Activated CD8-positive, alpha-beta memory T cell treated with anti-CD3 and anti-CD28 coated beads for 36 hours (primary cell): Measurements from ENCODE around the gene SOX18. TPM values are rescaled to one million over a fixed set of nuclear protein-coding genes. Genes with fewer than 3 reads are reported as not detected.
"Not testable (repeated sequence)": the region's sequence is repeated elsewhere in the genome, so short reads cannot be mapped to it uniquely, and the experiment has no call there.

Source experiments
- CTCF ChIA-PET: fragments of 350-600 bp; sonication (Branson Sonifier 250); formaldehyde crosslinking; loops from one replicate; lab custom pipeline; 2021; ENCODE audit warnings: antibody characterized with exemption; lab: Charles Lee
- POLR2A ChIA-PET: fragments of 350-600 bp; sonication (Branson Sonifier 250); formaldehyde crosslinking; loops from one replicate; lab custom pipeline; 2021; ENCODE audit warnings: antibody characterized with exemption; lab: Charles Lee
- total RNA-seq, 2 experiments: library from RNA; stranded (reverse); gene quantifications; one replicate each; pipeline ENCODE4 v1.2.3, GENCODE V29; 2021

The SOX18 gene
- total RNA-seq, 2 experiments from 2014 or later, result not detected

DNA sequence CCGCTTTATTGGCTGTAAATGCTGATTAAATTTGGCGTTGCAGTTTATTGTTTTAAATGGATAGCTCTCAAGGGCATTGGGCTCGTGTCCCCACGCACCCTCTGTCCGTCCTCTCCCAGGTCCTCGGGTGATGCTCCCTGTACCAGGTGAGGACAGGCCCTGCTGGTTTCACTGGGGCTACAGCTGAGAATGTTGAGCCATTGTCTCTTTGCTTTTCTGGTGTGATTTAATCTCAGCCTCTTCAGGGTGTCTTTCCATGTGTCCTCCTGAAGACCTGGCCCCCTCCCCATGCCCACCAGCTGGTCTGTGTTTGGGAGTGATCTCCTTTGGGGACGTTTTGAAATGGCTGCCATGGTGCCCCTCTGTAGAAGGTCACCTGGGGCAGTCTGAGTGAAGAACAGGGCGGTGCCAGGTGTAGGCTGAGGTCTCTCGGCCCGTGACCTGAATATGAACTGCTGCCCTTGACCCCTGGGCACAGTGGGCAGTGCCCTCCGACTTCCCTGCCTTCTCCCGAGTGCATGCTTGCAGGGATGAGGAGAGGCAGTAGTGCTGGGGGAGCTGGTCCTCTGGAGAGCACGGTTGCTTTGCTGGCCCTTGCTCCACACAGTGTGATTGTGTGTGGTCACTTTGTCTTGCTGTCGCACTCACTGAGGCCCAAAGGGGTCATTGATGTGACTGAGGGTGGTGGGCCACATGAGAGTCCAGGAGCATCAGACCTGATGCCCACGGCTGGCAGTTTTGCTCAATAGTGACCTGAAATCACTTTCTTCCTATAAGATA is 25.9 kb downstream of the SOX18 start:
- ChIA-PET CTCF (no interaction called here), POLR2A (no interaction called here)

DNA sequence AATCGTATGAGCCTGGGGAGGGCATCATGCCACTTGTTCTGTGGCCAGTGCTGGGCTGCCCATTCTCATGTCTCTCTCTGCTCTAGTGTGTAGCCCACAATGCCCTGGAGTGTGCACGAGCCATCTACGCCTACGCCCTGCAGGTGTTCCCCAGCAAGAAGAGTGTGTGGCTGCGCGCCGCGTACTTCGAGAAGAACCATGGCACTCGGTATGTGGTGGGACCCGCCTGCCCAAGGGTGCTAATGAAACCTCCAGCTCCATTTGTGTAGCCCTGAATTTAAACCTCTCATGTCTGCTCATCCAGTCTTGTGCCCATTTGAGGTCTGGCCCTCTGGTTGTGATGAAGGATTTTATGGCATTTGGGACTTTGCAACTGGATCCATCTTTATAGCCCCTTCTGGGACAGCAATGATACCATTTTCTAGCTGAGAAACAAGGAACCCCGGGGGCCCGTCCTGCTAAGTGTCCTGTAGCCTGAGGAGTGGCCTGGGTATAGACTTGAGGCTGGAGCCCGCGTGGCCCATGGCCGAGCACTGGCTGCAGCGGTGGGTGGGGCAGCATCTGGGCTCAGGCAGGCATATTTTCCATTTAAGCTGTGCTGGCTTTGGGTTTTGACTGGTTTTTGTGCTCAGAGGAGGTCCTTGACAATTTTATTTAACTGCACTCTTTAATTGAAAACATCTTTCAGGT is 26.6 kb downstream of the SOX18 start:
- CTCF ChIA-PET, result no interaction called here
- POLR2A ChIA-PET, result no interaction called here

GRCh38 chr20:64021124-64021975 is 28.1 kb downstream of the SOX18 start:
- POLR2A ChIA-PET, result no interaction called here
- CTCF ChIA-PET, result no interaction called here

GRCh38 chr20:64015635-64016034 is 33.8 kb downstream of the SOX18 start:
- POLR2A ChIA-PET, result no interaction called here
- CTCF ChIA-PET, result no interaction called here

GRCh38 chr20:64012385-64013154 is 36.9 kb downstream of the SOX18 start:
- CTCF ChIA-PET, result not testable (repeated sequence)
- POLR2A ChIA-PET, result interaction anchor here (0.7 kb wide), 1 partner anchor 110 kb away, joined by 5 read pairs; no protein-coding TSS in a partner anchor

DNA sequence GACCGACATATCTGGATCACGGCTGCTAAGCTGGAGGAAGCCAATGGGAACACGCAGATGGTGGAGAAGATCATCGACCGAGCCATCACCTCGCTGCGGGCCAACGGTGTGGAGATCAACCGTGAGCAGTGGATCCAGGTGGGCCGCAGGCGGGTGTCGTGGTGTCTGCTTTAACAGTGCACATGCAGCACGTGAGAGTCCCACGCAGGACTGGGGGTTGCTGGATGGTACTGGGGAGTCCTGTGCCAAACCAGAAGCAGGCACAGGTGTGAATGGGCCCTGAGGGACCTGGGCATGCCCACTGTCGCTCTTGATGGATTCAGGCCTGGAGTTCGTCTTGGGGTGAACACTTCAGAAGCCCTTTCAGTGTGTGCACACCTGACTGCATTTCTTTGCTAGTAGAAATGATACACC is 38.1 kb downstream of the SOX18 start:
- CTCF ChIA-PET, result no interaction called here
- POLR2A ChIA-PET, result no interaction called here

- CTCF ChIA-PET, result interaction anchor here (0.8 to 1.9 kb wide), 3 partner anchors 15 to 30 kb away, joined by 3 to 5 read pairs (median 4); partner anchors contain the start of gene PRPF6
- POLR2A ChIA-PET, result no interaction called here
These were observed 38.7 kb downstream of the SOX18 start for GRCh38 chr20:64010711-64011237.

DNA sequence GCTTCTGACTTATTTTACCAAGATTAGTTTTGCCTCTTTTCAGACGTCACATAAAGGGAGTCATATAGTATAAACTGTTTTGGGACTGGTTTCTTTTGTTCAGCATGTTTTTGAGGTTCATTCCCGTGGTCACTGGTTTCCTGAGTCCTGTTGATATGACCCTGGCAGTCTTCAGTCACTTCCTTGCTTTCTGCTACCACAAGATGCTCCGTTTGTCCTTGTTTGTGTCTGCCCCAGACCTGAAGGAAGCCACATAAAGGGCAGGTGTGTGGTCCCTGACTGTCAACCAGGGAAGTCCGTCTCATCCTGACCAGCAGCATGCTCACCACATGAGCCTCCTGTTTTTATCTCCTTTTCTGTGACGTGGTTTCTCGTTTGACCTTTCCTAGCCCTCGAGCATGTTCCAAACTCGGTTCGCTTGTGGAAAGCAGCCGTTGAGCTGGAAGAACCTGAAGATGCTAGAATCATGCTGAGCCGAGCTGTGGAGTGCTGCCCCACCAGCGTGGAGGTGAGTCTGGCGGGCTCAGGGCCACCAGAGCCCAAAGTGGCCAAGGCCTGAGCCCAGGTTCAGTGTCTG is 39.5 kb downstream of the SOX18 start:
- POLR2A ChIA-PET, result no interaction called here
- CTCF ChIA-PET, result interaction anchor here (0.8 to 1.9 kb wide), 3 partner anchors 14 to 30 kb away, joined by 3 to 5 read pairs (median 4); partner anchors contain the start of gene PRPF6

DNA sequence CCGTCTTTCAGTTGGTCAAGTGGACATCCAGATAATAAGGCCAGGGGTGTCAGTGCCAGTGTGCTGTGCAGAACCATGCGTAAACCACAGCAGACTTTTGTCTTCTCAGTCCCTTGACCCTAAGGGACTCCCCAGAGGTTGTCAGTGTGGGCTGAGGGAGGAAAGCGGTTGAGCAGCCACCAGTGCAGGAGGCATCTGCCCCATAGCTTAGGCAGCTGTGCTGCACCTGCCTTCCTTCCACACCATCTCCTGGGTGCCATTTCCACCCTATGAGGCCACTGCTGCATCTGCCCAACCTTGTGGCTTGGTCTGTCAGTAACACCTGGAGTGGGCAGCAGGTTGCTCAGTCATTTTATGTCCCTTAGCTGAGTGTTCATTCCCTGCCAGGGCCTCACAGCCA is 42.5 kb downstream of the SOX18 start:
- ChIA-PET CTCF (interaction anchor here (1.2 kb wide), 1 partner anchor 10 kb away, joined by 3 read pairs; no protein-coding TSS in a partner anchor), POLR2A (no interaction called here)

DNA sequence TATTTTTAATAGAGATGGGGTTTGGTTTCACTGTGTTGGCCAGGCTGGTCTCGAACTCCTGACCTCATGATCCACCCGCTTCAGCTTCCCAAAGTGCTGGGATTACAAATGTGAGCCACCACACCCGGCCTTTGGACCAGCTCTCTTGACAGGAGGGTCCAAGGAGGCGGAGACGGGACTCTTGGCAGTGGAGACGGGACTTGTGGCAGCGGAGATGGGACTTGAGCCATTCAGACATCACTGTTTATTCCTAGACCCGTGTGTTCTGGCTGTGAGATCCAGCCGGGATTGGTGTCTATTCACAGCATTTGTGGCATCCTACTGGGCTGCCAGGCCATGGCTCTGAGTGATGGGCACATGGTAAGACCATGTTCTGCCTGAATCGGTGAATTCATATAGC is 42.9 kb downstream of the SOX18 start:
- ChIA-PET POLR2A (no interaction called here), CTCF (interaction anchor here (1.2 kb wide), 1 partner anchor 11 kb away, joined by 3 read pairs; no protein-coding TSS in a partner anchor)

- ChIA-PET POLR2A (no interaction called here), CTCF (no interaction called here)
These were observed 44.0 kb downstream of the SOX18 start for GRCh38 chr20:64005394-64005793.

- POLR2A ChIA-PET, result interaction anchor here (0.5 kb wide), 1 partner anchor 10 kb away, joined by 3 read pairs; no protein-coding TSS in a partner anchor
- CTCF ChIA-PET, result no interaction called here
These were observed 45.3 kb downstream of the SOX18 start for GRCh38 chr20:64003960-64004725.

- CTCF ChIA-PET, result no interaction called here
- POLR2A ChIA-PET, result no interaction called here
These were observed 47.8 kb downstream of the SOX18 start for GRCh38 chr20:64001607-64002011.

- POLR2A ChIA-PET, result no interaction called here
- CTCF ChIA-PET, result interaction anchor here (0.6 kb wide), 1 partner anchor 17 kb away, joined by 3 read pairs; no protein-coding TSS in a partner anchor
These were observed 48.5 kb downstream of the SOX18 start for GRCh38 chr20:64000906-64001305.
